KOPT-K1 (cell line): ENCODE data around the gene ZNF768.
"Not testable (repeated sequence)": the region's sequence is repeated elsewhere in the genome, so short reads cannot be mapped to it uniquely, and the experiment has no call there.

Experiments
- H3K27ac ChIP-seq: fragments of 200-600 bp; sonication (generic); 2 replicates; pipeline ENCODE4 v1.5.1; 2016; ENCODE audit warnings: antibody characterized with exemption, mild to moderate bottlenecking, low read depth, low read length; ENCODE audit not compliant: poor library complexity, severe bottlenecking
- H3K36me3 ChIP-seq: fragments of 200-600 bp; sonication (generic); 2 replicates; pipeline ENCODE4 v1.5.1; 2017; ENCODE audit warnings: antibody characterized with exemption, mild to moderate bottlenecking, low read length, moderate library complexity; ENCODE audit not compliant: insufficient read depth
- H3K9me3 ChIP-seq: fragments of 200-600 bp; sonication (generic); 2 replicates; pipeline ENCODE4 v1.5.1; 2017; ENCODE audit warnings: antibody characterized with exemption, low read length, mild to moderate bottlenecking; ENCODE audit not compliant: insufficient read depth, poor library complexity, severe bottlenecking

ZNF768 gene

GRCh38 chr16:30543067-30543466, 16.7 kb upstream of the ZNF768 start:
- H3K36me3 ChIP-seq, result no peaks in the 10 kb centered on the region
- H3K27ac ChIP-seq, result no peak overlapping the region
- H3K9me3 ChIP-seq, result no peaks in the 10 kb centered on the region

- Histone ChIP-seq H3K9me3 (no peaks in the 10 kb centered on the region), H3K36me3 (no peaks in the 10 kb centered on the region), H3K27ac (no peak overlapping the region)
These were observed 15.3 kb upstream of the ZNF768 start for GRCh38 chr16:30541502-30542329.

GRCh38 chr16:30540916-30541464, 14.6 kb upstream of the ZNF768 start:
- not testable (repeated sequence) for H3K9me3 ChIP-seq, H3K27ac ChIP-seq, H3K36me3 ChIP-seq

- H3K27ac ChIP-seq, result not testable (repeated sequence)
These were observed 13.7 kb upstream of the ZNF768 start for GRCh38 chr16:30539986-30540526.

GRCh38 chr16:30539000-30539964, 12.9 kb upstream of the ZNF768 start:
- H3K27ac ChIP-seq, result no peak overlapping the region
- no peaks in the 10 kb centered on the region for H3K36me3 ChIP-seq

More at GRCh38 chr16:30539986-30540526, 13.7 kb upstream of the ZNF768 start:
- H3K36me3 ChIP-seq, H3K9me3 ChIP-seq: not testable (repeated sequence)

GRCh38 chr16:30536391-30537024, 10.1 kb upstream of the ZNF768 start:
- H3K36me3 ChIP-seq, result peaks cover 17% of the 10 kb centered on the region
- not testable (repeated sequence) for H3K9me3 ChIP-seq
- H3K27ac ChIP-seq, result peak overlapping the region; percentile 96

More at GRCh38 chr16:30539000-30539964, 12.9 kb upstream of the ZNF768 start:
- H3K9me3 ChIP-seq, result no peaks in the 10 kb centered on the region

- no peaks in the 10 kb centered on the region for H3K9me3 ChIP-seq
- peak overlapping the region; percentile 96 for H3K27ac ChIP-seq
- peaks cover 24% of the 10 kb centered on the region for H3K36me3 ChIP-seq
These were observed 9.4 kb upstream of the ZNF768 start for GRCh38 chr16:30535777-30536190.

- Histone ChIP-seq H3K9me3 (no peaks in the 10 kb centered on the region), H3K36me3 (peaks cover 30% of the 10 kb centered on the region)
These were observed 8.9 kb upstream of the ZNF768 start for GRCh38 chr16:30535106-30535776.

GRCh38 chr16:30534368-30535105, 8.2 kb upstream of the ZNF768 start, which contains the start of gene ZNF747:
Gene ZNF747, minus strand, starts transcription at chr16:30534858. Its CDS starts 179 bp downstream, at chr16:30534679.
- Histone ChIP-seq H3K36me3 (peaks cover 31% of the 10 kb centered on the region), H3K9me3 (no peaks in the 10 kb centered on the region), H3K27ac (peak within 1 kb of the TSS; percentile 96)

More at GRCh38 chr16:30535106-30535776, 8.9 kb upstream of the ZNF768 start:
- H3K27ac ChIP-seq, result peak overlapping the region; percentile 96

- no peaks in the 10 kb centered on the region for H3K9me3 ChIP-seq
- H3K36me3 ChIP-seq, result peaks cover 31% of the 10 kb centered on the region
- peak overlapping the region; percentile 96 for H3K27ac ChIP-seq
These were observed 7.5 kb upstream of the ZNF768 start for GRCh38 chr16:30533748-30534367.

GRCh38 chr16:30533146-30533522, 6.8 kb upstream of the ZNF768 start:
- Histone ChIP-seq H3K36me3 (peaks cover 31% of the 10 kb centered on the region), H3K9me3 (no peaks in the 10 kb centered on the region), H3K27ac (peak overlapping the region; percentile 96)

- Histone ChIP-seq H3K9me3 (no peaks in the 10 kb centered on the region), H3K27ac (no peak overlapping the region), H3K36me3 (peaks cover 31% of the 10 kb centered on the region)
These were observed 6.1 kb upstream of the ZNF768 start for GRCh38 chr16:30532285-30533145.
